ENCODE measurements around the gene FARP2. TPM values are rescaled to one million over a fixed set of nuclear protein-coding genes. Genes with fewer than 3 reads are reported as not detected.
A peak's percentile ranks its signal among the peaks of the same experiment; 100 is the strongest.
"Not testable (repeated sequence)": the region's sequence is repeated elsewhere in the genome, so short reads cannot be mapped to it uniquely, and the experiment has no call there.

FARP2 gene
- total RNA-seq, 1 experiment from 2014 or later: 29.9 TPM

DNA sequence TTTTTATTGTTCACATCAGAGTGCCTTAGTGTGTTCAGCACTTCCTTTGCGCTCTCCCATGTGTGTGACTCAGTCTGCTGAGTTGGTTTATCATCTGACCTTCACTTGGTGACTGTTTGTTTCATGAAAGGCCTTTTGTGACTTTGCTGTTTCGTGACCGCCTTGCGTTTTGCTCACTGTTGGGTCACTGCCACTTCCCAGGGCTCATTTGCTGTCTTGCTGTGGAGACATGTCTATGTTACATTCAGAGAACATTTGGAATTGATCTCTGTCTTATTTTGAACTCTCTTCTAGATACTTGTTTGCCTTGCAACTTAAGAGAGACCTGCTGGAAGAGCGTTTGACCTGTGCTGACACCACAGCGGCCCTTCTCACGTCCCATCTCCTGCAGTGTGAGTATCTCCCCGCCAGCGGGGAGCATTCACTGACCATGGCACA lies 54.7 kb downstream of the FARP2 start:
- TF ChIP-seq CTCF (conservative IDR thresholded peaks at IDR 0.05; ENCODE audit: low read depth, low read length) (no peak), EZH2phosphoT487 (IDR thresholded peaks at IDR 0.05; ENCODE audit: borderline replicate concordance, low read length) (no peak), EZH2 (IDR thresholded peaks at IDR 0.05; ENCODE audit: low read length, unreplicated experiment) (no peak)

GRCh38 chr2:241412144-241412543 lies 56.1 kb downstream of the FARP2 start:
- H3K4me3 ChIP-seq (ENCODE audit: low read length): no peak overlapping the region
- no peaks in the 10 kb centered on the region for H4K20me1 ChIP-seq (ENCODE audit: low read length)
- H3K79me2 ChIP-seq (ENCODE audit: low read length): no peaks in the 10 kb centered on the region
- no peak overlapping the region for H2AFZ ChIP-seq (ENCODE audit: low read length)
- H3K9ac ChIP-seq (ENCODE audit: low read length): peak overlapping the region; percentile 61
- no TSS peak for BruUV-seq (replicated peaks)
- H3K27me3 ChIP-seq (ENCODE audit: low read length): no peaks in the 10 kb centered on the region
- DNase-seq (peak; percentile 93), ATAC-seq (peak; percentile 78)
- no peaks in the 10 kb centered on the region for H3K9me2 ChIP-seq (replicated peaks; ENCODE audit: low read length)
- CTCF ChIA-PET: no interaction called here
- POLR2A ChIA-PET (ENCODE audit: unreplicated experiment): no interaction called here
- H3K4me1 ChIP-seq (ENCODE audit: insufficient read depth, low read length): peaks cover 29% of the 10 kb centered on the region
- H3K9me3 ChIP-seq (ENCODE audit: low read length): no peaks in the 10 kb centered on the region
- intact Hi-C loops (cut with micrococcal nuclease): loop anchor here (2.0 kb wide), 1 partner anchor 55 kb away; the partner anchor contains the start of gene FARP2
- H3K27ac ChIP-seq (ENCODE audit: low read length): peak overlapping the region; percentile 94
- H3K4me2 ChIP-seq (ENCODE audit: low read length): peak overlapping the region; percentile 46
- H3F3A ChIP-seq (ENCODE audit: low read length, unreplicated experiment): peaks cover 8% of the 10 kb centered on the region
- no peak for TF ChIP-seq CTCF (conservative IDR thresholded peaks at IDR 0.05; ENCODE audit: low read depth, low read length)
- TF ChIP-seq EZH2 (IDR thresholded peaks at IDR 0.05; ENCODE audit: low read length, unreplicated experiment): no peak
- no peak for TF ChIP-seq EZH2phosphoT487 (IDR thresholded peaks at IDR 0.05; ENCODE audit: borderline replicate concordance, low read length)
- peaks cover 23% of the 10 kb centered on the region; the same call in 1 of the 2 replicates for H3K36me3 ChIP-seq (ENCODE audit: low read depth, low read length)

More for the DNA sequence above, 54.7 kb downstream of the FARP2 start:
- Histone ChIP-seq H3K4me1 (ENCODE audit: insufficient read depth, low read length) (peaks cover 29% of the 10 kb centered on the region), H3K9me3 (ENCODE audit: low read length) (no peaks in the 10 kb centered on the region), H2AFZ (ENCODE audit: low read length) (no peak overlapping the region), H3K4me3 (ENCODE audit: low read length) (no peak overlapping the region), H3K4me2 (ENCODE audit: low read length) (peak overlapping the region; percentile 34; the same call in 1 of the 2 replicates), H3K36me3 (ENCODE audit: low read depth, low read length) (peaks cover 23% of the 10 kb centered on the region; the same call in 1 of the 2 replicates), H3F3A (ENCODE audit: low read length, unreplicated experiment) (peaks cover 8% of the 10 kb centered on the region), H3K79me2 (ENCODE audit: low read length) (no peaks in the 10 kb centered on the region), H3K9me2 (replicated peaks; ENCODE audit: low read length) (no peaks in the 10 kb centered on the region), H4K20me1 (ENCODE audit: low read length) (no peaks in the 10 kb centered on the region), H3K9ac (ENCODE audit: low read length) (peak overlapping the region; percentile 61), H3K27me3 (ENCODE audit: low read length) (no peaks in the 10 kb centered on the region), H3K27ac (ENCODE audit: low read length) (peak overlapping the region; percentile 94)
- ChIA-PET POLR2A (ENCODE audit: unreplicated experiment) (no interaction called here), CTCF (no interaction called here)
- ATAC-seq: peak; percentile 83
- no TSS peak for BruUV-seq (replicated peaks)
- intact Hi-C loops (cut with micrococcal nuclease): loop anchor here (1.0 kb wide), 1 partner anchor 35 kb away; no protein-coding TSS in a partner anchor
- DNase-seq: peak; percentile 86

DNA sequence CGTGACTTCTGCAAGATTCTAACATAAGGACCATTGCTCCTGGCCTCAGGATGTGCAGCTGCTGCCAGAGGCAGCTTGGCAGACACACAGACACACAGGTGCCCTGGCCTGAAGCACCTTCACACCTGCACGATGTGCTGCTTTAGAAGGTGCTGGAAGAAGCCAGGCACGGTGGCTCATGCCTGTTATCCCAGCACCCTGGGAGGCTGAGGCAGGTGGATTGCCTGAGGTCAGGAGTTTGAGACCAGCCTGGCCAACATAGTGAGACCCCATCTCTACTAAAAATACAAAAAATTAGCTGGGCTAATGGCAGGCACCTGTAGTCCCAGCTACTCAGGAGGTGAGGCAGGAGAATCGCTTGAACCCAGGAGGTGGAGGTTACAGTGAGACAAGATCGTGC lies 57.4 kb downstream of the FARP2 start:
- Histone ChIP-seq H3K36me3 (ENCODE audit: low read depth, low read length) (peaks cover 23% of the 10 kb centered on the region; the same call in 1 of the 2 replicates), H3K4me1 (ENCODE audit: insufficient read depth, low read length) (peaks cover 29% of the 10 kb centered on the region)
- CTCF ChIA-PET; H3K4me2 ChIP-seq (ENCODE audit: low read length); H3K27me3 ChIP-seq (ENCODE audit: low read length); DNase-seq; H4K20me1 ChIP-seq (ENCODE audit: low read length); H3F3A ChIP-seq (ENCODE audit: low read length, unreplicated experiment); H2AFZ ChIP-seq (ENCODE audit: low read length); POLR2A ChIA-PET (ENCODE audit: unreplicated experiment); ATAC-seq; BruUV-seq (replicated peaks); H3K79me2 ChIP-seq (ENCODE audit: low read length); H3K9me3 ChIP-seq (ENCODE audit: low read length); H3K9me2 ChIP-seq (replicated peaks; ENCODE audit: low read length); H3K4me3 ChIP-seq (ENCODE audit: low read length); H3K9ac ChIP-seq (ENCODE audit: low read length); H3K27ac ChIP-seq (ENCODE audit: low read length): not testable (repeated sequence)
- intact Hi-C loops (cut with micrococcal nuclease): loop anchor here (2.0 kb wide), 1 partner anchor 57 kb away; the partner anchor contains the start of gene FARP2

All from PC-3 (cell line).